PC-3 (cell line): Measurements from ENCODE around the gene NOP14. TPM values are rescaled to one million over a fixed set of nuclear protein-coding genes. Genes with fewer than 3 reads are reported as not detected.

ENCODE experiments used
- ATAC-seq: fragments of 200-7000 bp; cut with Tn5 transposase; 2 replicates; pipeline ENCODE4 v1.9.1; 2020; ENCODE audit warnings: mild to moderate bottlenecking, moderate library complexity
- BruUV-seq: library from RNA; stranded (reverse); fragments of 400-500 nt; replicated peaks from 2 replicates; lab custom pipeline; 2021; lab: Mats Ljungman, UMichigan
- CTCF ChIA-PET: fragments of 300-600 bp; sonication (Branson Sonifier 250); formaldehyde crosslinking; loops from one replicate; lab custom pipeline; 2022; ENCODE audit warnings: antibody characterized with exemption; lab: Charles Lee
- POLR2A ChIA-PET: fragments of 300-600 bp; sonication (Branson Sonifier 250); formaldehyde crosslinking; loops from one replicate; lab custom pipeline; 2022; ENCODE audit warnings: antibody characterized with exemption; ENCODE audit not compliant: unreplicated experiment; lab: Charles Lee
- DNase-seq: peaks from one replicate; pipeline ENCODE4 v3.0.0-alpha.2; 2015
- H2AFZ ChIP-seq: fragments of 300-600 bp; sonication (generic); 2 replicates; pipeline ENCODE4 v1.6.0; 2016; ENCODE audit warnings: antibody characterized with exemption, low read length
- H3F3A ChIP-seq: fragments of 300-600 bp; sonication (generic); one replicate; pipeline ENCODE4 v1.6.0; 2017; ENCODE audit warnings: antibody characterized with exemption, low read length, control low read depth, mild to moderate bottlenecking; ENCODE audit not compliant: unreplicated experiment
- H3K27ac ChIP-seq: fragments of 300-600 bp; sonication (generic); 2 replicates; pipeline ENCODE4 v1.5.1; 2016; ENCODE audit warnings: mild to moderate bottlenecking, low read length
- H3K27me3 ChIP-seq: fragments of 300-600 bp; sonication (generic); 2 replicates; pipeline ENCODE4 v1.6.1; 2016; ENCODE audit warnings: low read length, mixed read lengths
- H3K36me3 ChIP-seq: fragments of 300-600 bp; sonication (generic); 2 replicates; pipeline ENCODE4 v1.6.1; 2016; ENCODE audit warnings: low read depth, mixed run types, low read length, mixed read lengths
- H3K4me1 ChIP-seq: fragments of 300-600 bp; sonication (generic); 2 replicates; pipeline ENCODE4 v1.5.1; 2016; ENCODE audit warnings: low read length; ENCODE audit not compliant: insufficient read depth
- H3K4me2 ChIP-seq: fragments of 300-600 bp; sonication (generic); 2 replicates; pipeline ENCODE4 v1.6.0; 2016; ENCODE audit warnings: low read length
- H3K4me3 ChIP-seq: fragments of 300-600 bp; sonication (generic); 2 replicates; pipeline ENCODE4 v1.5.1; 2016; ENCODE audit warnings: mild to moderate bottlenecking, low read length, mixed read lengths
- H3K79me2 ChIP-seq: fragments of 300-600 bp; sonication (generic); 2 replicates; pipeline ENCODE4 v1.6.1; 2017; ENCODE audit warnings: low read length, mixed read lengths
- H3K9ac ChIP-seq: fragments of 300-600 bp; sonication (generic); 2 replicates; pipeline ENCODE4 v1.6.0; 2016; ENCODE audit warnings: mild to moderate bottlenecking, low read length
- H3K9me2 ChIP-seq: fragments of 300-600 bp; sonication (generic); replicated peaks from 2 replicates; pipeline ENCODE4 v1.6.1; 2016; ENCODE audit warnings: mixed run types, low read length, mixed read lengths
- H3K9me3 ChIP-seq: fragments of 300-600 bp; sonication (generic); 2 replicates; pipeline ENCODE4 v1.6.1; 2016; ENCODE audit warnings: low read length, mixed read lengths
- H4K20me1 ChIP-seq: fragments of 300-600 bp; sonication (generic); 2 replicates; pipeline ENCODE4 v1.6.1; 2016; ENCODE audit warnings: low read length, mixed read lengths
- EZH2 ChIP-seq: fragments of 300-600 bp; sonication (generic); IDR thresholded peaks from one replicate; pipeline ENCODE4 v1.6.1; 2017; ENCODE audit warnings: antibody characterized with exemption, mild to moderate bottlenecking, low read length; ENCODE audit not compliant: unreplicated experiment
- EZH2phosphoT487 ChIP-seq: fragments of 300-600 bp; sonication (generic); IDR thresholded peaks from 2 replicates; pipeline ENCODE4 v1.6.1; 2018; ENCODE audit warnings: mild to moderate bottlenecking, antibody characterized with exemption, low read length, borderline replicate concordance
- intact Hi-C: fragments of 100-400 bp; cut with micrococcal nuclease; formaldehyde crosslinking; loops from 2 replicates; pipeline ENCODE4 v1.9.0; 2023
- total RNA-seq: library from RNA; depleted of rRNA; stranded (reverse); fragments of >200 nt; gene quantifications from 2 replicates; pipeline ENCODE4 v1.2.3, GENCODE V29; 2014
- TF ChIP-seq, protein P1 (sequence below): fragments of 300-600 bp; sonication (generic); conservative IDR thresholded peaks from 2 replicates; pipeline ENCODE4 v1.5.1; 2017; ENCODE audit warnings: antibody characterized with exemption, low read depth, mild to moderate bottlenecking, low read length

The NOP14 gene
- total RNA-seq, 1 experiment from 2014 or later: 26.0 TPM

GRCh38 chr4:2913168-2913567, 50.0 kb downstream of the NOP14 start:
- TF ChIP-seq EZH2: no peak
- TF ChIP-seq EZH2phosphoT487: no peak
- TF ChIP-seq, protein P1, sequence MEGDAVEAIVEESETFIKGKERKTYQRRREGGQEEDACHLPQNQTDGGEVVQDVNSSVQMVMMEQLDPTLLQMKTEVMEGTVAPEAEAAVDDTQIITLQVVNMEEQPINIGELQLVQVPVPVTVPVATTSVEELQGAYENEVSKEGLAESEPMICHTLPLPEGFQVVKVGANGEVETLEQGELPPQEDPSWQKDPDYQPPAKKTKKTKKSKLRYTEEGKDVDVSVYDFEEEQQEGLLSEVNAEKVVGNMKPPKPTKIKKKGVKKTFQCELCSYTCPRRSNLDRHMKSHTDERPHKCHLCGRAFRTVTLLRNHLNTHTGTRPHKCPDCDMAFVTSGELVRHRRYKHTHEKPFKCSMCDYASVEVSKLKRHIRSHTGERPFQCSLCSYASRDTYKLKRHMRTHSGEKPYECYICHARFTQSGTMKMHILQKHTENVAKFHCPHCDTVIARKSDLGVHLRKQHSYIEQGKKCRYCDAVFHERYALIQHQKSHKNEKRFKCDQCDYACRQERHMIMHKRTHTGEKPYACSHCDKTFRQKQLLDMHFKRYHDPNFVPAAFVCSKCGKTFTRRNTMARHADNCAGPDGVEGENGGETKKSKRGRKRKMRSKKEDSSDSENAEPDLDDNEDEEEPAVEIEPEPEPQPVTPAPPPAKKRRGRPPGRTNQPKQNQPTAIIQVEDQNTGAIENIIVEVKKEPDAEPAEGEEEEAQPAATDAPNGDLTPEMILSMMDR: no peak
- H3F3A ChIP-seq: no peaks in the 10 kb centered on the region
- POLR2A ChIA-PET: no interaction called here
- no TSS peak for BruUV-seq
- intact Hi-C loops: no loop called here
- H3K4me1 ChIP-seq: peaks cover 2% of the 10 kb centered on the region
- no peak for ATAC-seq
- no peaks in the 10 kb centered on the region for H3K9me2 ChIP-seq
- H3K27ac ChIP-seq: no peak overlapping the region
- no peaks in the 10 kb centered on the region for H3K27me3 ChIP-seq
- H3K36me3 ChIP-seq: 0 out of 2 replicates have a peak, but pooled peaks cover 10% of the 10 kb centered on the region
- H2AFZ ChIP-seq: no peak overlapping the region
- no peak overlapping the region for H3K9ac ChIP-seq
- no peaks in the 10 kb centered on the region for H4K20me1 ChIP-seq
- no peak overlapping the region for H3K4me3 ChIP-seq
- CTCF ChIA-PET: no interaction called here
- H3K79me2 ChIP-seq: no peaks in the 10 kb centered on the region
- no peak overlapping the region for H3K4me2 ChIP-seq
- no peaks in the 10 kb centered on the region for H3K9me3 ChIP-seq
- DNase-seq: no peak

- H3F3A ChIP-seq: no peaks in the 10 kb centered on the region
- no peak for TF ChIP-seq EZH2phosphoT487
- no peak for TF ChIP-seq EZH2
- BruUV-seq: no TSS peak
- ATAC-seq: no peak
- H4K20me1 ChIP-seq: no peaks in the 10 kb centered on the region
- DNase-seq: no peak
- no peaks in the 10 kb centered on the region for H3K27me3 ChIP-seq
- ChIA-PET CTCF (no interaction called here), POLR2A (no interaction called here)
- no peak overlapping the region for H2AFZ ChIP-seq
- H3K9me2 ChIP-seq: no peaks in the 10 kb centered on the region
- H3K4me3 ChIP-seq: no peak overlapping the region
- H3K36me3 ChIP-seq: peaks cover 10% of the 10 kb centered on the region; the same call in 1 of the 2 replicates
- intact Hi-C loops: no loop called here
- H3K9ac ChIP-seq: no peak overlapping the region
- H3K27ac ChIP-seq: no peak overlapping the region
- H3K4me2 ChIP-seq: no peak overlapping the region
- H3K4me1 ChIP-seq: peaks cover 13% of the 10 kb centered on the region
- H3K79me2 ChIP-seq: no peaks in the 10 kb centered on the region
- H3K9me3 ChIP-seq: no peaks in the 10 kb centered on the region
Observed at GRCh38 chr4:2911868-2912267, 51.3 kb downstream of the NOP14 start.

DNA sequence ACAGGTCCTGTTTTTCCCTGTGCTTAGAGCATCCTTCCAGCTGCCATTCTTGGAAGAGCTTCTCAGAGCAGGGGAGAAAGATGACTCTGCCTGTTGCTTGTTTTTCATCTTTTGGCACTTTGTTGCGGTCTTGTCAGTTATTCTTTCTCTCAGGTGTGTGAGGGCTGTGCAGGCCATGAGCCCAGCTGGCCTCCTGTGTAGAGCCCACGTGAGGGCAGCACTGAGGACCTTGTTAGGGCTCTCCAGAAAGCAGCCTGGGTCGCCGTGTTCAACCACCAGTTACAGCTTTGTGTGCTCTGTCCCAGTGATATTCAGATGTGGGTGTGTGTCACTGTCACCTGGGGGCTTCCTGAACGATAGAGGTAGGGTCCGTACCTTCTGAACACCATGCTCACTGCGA, 52.8 kb downstream of the NOP14 start:
- ChIA-PET CTCF (no interaction called here), POLR2A (no interaction called here)
- no peak overlapping the region for H3K4me3 ChIP-seq
- BruUV-seq: no TSS peak
- no peak overlapping the region for H3K27ac ChIP-seq
- intact Hi-C loops: no loop called here
- no peak overlapping the region for H3K9ac ChIP-seq
- ATAC-seq: no peak
- no peaks in the 10 kb centered on the region for H3F3A ChIP-seq
- H3K79me2 ChIP-seq: no peaks in the 10 kb centered on the region
- H3K9me3 ChIP-seq: no peaks in the 10 kb centered on the region
- H3K27me3 ChIP-seq: no peaks in the 10 kb centered on the region
- H3K36me3 ChIP-seq: peaks cover 10% of the 10 kb centered on the region; the same call in 1 of the 2 replicates
- H3K9me2 ChIP-seq: no peaks in the 10 kb centered on the region
- H2AFZ ChIP-seq: no peak overlapping the region
- no peak for DNase-seq
- H3K4me2 ChIP-seq: no peak overlapping the region
- no peaks in the 10 kb centered on the region for H4K20me1 ChIP-seq
- H3K4me1 ChIP-seq: peaks cover 13% of the 10 kb centered on the region
- TF ChIP-seq EZH2 (no peak), EZH2phosphoT487 (no peak)
- TF ChIP-seq, protein P1: no peak
